ENCODE data around the gene GSS.

DNA sequence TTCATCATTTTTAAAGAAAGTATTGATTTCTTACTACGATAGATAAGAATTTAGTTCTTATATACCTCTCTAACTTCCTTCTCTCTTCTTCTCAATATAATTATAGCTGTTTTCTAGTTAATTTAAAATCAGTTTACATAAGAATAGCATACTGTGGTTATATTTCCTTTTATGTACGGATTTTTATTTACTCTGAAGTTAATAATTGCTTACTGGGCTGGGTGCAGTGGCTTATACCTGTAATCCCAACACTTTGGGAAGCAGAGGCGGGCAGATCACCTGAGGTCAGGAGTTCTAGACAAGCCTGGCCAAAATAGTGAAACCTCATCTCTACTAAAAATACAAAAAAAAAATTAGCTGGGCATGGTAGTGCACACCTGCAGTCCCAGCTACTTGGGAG, 69.5 kb downstream of the GSS start:
- TF ChIP-seq, protein P1, sequence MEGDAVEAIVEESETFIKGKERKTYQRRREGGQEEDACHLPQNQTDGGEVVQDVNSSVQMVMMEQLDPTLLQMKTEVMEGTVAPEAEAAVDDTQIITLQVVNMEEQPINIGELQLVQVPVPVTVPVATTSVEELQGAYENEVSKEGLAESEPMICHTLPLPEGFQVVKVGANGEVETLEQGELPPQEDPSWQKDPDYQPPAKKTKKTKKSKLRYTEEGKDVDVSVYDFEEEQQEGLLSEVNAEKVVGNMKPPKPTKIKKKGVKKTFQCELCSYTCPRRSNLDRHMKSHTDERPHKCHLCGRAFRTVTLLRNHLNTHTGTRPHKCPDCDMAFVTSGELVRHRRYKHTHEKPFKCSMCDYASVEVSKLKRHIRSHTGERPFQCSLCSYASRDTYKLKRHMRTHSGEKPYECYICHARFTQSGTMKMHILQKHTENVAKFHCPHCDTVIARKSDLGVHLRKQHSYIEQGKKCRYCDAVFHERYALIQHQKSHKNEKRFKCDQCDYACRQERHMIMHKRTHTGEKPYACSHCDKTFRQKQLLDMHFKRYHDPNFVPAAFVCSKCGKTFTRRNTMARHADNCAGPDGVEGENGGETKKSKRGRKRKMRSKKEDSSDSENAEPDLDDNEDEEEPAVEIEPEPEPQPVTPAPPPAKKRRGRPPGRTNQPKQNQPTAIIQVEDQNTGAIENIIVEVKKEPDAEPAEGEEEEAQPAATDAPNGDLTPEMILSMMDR (IDR thresholded peaks at IDR 0.05) = no peak
- no peak for TF ChIP-seq EZH2 (IDR thresholded peaks at IDR 0.05)
- no peak for TF ChIP-seq EZH2phosphoT487 (IDR thresholded peaks at IDR 0.05)

All from neural progenitor cell (in vitro differentiated cells).